H1 (cell line): ENCODE results near the gene ZFP64. TPM values are rescaled to one million over a fixed set of nuclear protein-coding genes. Genes with fewer than 3 reads are reported as not detected.

Source experiments
- CHD7 ChIP-seq: fragments of 300-600 bp; sonication (generic); IDR thresholded peaks from 2 replicates; pipeline ENCODE4 v1.7.1; 2012; ENCODE audit warnings: low read length, moderate library complexity, mild to moderate bottlenecking, inconsistent platforms; ENCODE audit not compliant: insufficient replicate concordance
- YY1 ChIP-seq: IDR thresholded peaks from 2 replicates; pipeline ENCODE4 v1.6.1; 2011; ENCODE audit warnings: low read depth, mild to moderate bottlenecking, low read length
- polyA plus RNA-seq, 7 experiments: library from polyadenylated mRNA; depleted of rRNA in 3 of 7; stranded (reverse) in 5 of 7; unstranded in 2 of 7; fragments of >200 nt in 5 of 7; fragments of 200-250 nt in 2 of 7; gene quantifications; 1 replicate in 5 of 7; 2 replicates in 1 of 7; 4 replicates in 1 of 7; pipeline versions ENCODE4 v1.2.1 to v1.2.3, GENCODE V29; 2011 to 2013; ENCODE audit warnings: missing spikeins in 2 of 7, mixed read lengths in 2 of 7
- total RNA-seq: library from RNA; stranded (reverse); fragmentation: NEBNext Ultra II Directional; extraction: Animal tissue kit (Norgen Biotek cat#: 25700); gene quantifications from 2 replicates; pipeline ENCODE4 v1.2.1, GENCODE V29; 2021

ZFP64 gene
- total and polyA plus RNA-seq, 2 of the 8 experiments (the other 6 are each of a cell fraction or from before 2014, with no cell fraction given), result 25.3 to 43.7 TPM

- TF ChIP-seq CHD7 (no peak), YY1 (0 out of 2 replicates have a peak, but pooled peaks have one; percentile 15)
- TF ChIP-seq, all 59 proteins: peak for 1
Observed at GRCh38 chr20:52210037-52210990, 18.7 kb upstream of the ZFP64 start (continued).
